ENCODE results near the gene EXPH5.

EXPH5 gene

DNA sequence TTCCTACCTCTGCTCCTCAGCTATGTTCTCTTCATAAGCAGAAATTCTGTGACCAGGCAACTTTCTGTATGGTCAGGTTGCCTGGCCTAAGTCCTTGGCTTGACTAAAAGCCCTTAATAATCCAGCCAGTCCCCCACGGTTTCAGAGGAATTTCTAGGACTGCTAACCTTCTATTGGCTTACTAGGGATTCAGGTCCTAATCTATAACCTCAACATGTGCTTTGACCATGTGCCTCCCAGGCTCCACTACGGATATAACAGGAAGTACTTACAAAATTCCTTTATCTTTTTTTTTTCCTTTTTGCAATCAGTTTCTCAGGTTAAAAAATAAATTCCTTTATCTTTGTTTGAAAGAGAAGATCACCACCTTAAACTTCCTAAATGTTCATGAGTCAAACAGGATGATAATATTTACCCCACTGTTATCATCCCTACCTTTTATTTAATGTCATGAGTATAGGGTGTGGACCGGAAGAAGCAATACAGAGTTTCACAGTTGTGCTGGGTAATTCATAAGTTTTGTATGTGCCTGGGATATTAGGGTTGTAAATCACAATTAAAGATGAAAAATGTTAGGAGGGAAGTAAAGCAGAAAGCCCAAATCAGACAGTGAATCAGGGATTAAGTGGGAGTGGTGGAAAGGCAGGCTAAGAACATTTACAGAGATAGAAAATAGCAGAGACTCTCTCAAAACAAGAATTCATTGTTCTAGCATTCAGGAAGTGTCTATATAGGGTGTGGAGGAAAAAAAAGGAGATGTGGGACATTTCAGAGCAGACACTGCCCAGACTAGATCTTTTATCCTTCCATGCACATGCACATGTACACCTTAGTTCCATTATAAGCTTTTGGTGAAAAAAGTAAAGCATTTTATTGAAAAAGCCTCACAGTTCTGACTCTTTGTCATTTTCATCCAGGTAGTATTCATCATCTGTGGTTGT, 84.6 kb downstream of the EXPH5 start:
- no peak for DNase-seq

GRCh38 chr11:108501396-108501795, 92.2 kb downstream of the EXPH5 start:
- DNase-seq, result no peak

GRCh38 chr11:108500721-108501120, 92.8 kb downstream of the EXPH5 start:
- no peak for DNase-seq

DNA sequence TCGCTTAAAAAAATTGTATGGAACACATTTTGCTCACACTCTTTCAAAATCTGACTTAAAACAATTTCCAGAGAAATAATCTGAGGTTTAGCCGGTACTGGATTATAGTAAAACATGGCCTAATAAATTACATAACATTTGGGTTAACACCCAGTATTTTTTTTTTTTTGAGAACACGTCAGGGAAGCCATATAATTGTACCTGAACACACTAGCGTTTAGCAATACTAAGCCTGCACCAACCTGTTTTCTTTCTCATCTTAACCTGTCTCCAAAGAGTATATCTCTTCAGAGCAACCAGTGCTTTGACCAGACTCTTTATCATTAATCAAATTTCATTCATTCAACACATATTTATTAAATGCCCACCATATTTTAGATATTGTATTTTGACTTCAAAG, 93.4 kb downstream of the EXPH5 start:
- no peak for DNase-seq

DNA sequence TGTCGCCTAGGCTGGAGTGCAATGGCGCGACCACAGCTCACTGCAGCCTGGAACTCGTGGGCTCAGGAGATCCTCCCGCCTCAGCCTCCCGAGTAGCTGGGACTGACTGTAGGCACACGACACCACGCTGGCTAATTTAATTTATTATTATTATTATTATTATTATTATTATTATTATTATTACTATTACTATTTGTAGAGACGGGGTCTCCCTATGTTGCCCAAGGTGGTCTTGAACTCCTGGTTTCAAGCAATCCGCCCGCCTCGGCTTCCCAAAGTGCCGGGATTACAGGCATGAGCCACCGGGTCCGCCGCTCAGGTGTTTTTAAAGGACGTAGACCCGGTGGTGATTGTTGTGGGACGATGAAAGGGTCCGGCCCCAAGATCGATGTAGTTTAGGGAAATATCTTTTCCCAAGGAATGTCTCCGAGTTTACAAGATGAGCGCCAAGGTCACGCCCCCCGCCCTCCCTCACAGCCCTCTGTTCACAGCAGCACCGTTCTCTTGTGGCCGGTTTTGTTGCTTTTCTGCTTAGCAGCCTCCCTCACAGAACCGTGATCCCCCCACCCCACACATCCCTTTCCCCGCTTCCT, 94.7 kb downstream of the EXPH5 start:
- DNase-seq, result peak; percentile 19

DNA sequence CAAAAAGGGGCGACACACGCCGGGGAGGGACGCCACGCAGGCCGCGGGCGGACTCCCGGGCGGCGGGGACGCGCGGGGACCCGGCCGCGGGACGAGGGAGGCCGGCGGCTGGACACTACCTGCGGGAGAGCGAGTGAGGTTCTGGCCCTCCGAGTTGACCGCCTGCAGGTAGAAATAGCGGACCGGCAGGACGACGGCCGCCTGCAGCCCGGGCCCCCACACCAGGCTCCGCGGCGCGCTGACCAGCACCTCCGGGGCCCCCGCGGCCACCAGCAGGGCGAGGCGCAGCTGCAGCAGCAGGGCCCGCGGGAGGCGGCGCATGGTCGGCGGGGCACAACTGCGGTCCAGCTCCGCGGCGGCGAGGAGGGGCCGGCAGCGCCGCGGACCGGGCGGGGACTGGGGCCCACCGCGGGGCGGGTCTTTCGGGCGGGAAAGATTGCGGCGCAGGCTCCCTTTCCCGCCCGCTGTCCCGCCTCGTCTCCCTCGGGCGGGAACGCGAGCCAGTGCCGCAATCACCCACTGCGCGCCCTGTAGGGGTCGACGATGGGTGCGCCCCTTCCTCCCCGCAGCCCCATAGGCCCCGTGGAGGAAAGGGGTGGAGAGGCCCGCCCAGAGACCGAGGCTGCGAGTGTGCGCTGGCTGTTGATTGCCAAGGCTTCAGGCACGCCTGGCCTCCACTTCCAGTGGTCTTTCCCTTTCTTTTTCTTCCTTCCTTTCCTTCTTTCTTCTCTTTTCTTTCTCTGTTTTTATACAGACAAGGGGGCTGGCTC, 95.3 kb downstream of the EXPH5 start, which contains the start of gene POGLUT3:
Gene POGLUT3 (minus strand): TSS at position 339 of the 770 bp plus-strand sequence. CDS start 18 bp downstream, at position 321.
- DNase-seq, result peak; percentile 87

DNA sequence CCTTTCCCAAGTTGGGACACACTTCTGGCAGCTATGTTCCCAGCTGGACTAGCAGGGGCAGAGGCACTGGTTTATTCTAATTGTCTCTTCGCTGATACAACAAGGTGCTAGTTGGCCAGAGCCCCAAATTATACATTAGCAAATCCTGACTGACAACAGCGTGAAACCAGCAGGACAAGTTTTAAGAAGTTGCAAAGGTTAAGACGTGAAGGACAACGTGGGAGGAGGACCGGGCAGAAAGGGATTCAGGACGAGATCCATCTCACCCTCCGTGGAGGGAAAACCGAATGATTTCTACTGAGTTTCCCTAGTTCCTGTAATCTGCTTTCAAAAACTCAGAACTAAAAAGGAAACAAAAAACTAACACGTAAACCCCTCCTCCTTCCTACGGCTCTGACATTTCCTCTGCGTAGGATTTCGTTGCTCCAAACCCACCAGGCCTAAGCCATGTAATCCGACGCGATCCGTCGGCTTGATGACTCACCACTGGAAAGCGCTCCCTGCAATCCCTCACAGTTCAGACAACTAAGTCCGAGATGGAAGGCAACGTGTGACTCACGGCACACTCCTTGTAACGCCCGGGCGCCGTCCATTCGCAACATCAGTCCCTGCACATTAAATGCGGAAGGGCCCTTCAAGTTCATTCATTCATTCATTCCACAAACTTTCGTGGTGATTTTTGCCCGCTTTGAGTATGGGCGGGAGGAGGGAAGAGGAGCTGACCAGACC, 96.1 kb downstream of the EXPH5 start:
- DNase-seq, result peak; percentile 93

GRCh38 chr11:108496643-108497256, 96.8 kb downstream of the EXPH5 start:
- no peak for DNase-seq

- DNase-seq, result no peak
Measured at GRCh38 chr11:108495326-108495725, 98.2 kb downstream of the EXPH5 start.

GRCh38 chr11:108494182-108494581, 99.4 kb downstream of the EXPH5 start:
- no peak for DNase-seq

- no peak for DNase-seq
Measured at GRCh38 chr11:108491936-108492335, 101.6 kb downstream of the EXPH5 start.

GRCh38 chr11:108486828-108487227, 106.7 kb downstream of the EXPH5 start:
- DNase-seq, result no peak

DNA sequence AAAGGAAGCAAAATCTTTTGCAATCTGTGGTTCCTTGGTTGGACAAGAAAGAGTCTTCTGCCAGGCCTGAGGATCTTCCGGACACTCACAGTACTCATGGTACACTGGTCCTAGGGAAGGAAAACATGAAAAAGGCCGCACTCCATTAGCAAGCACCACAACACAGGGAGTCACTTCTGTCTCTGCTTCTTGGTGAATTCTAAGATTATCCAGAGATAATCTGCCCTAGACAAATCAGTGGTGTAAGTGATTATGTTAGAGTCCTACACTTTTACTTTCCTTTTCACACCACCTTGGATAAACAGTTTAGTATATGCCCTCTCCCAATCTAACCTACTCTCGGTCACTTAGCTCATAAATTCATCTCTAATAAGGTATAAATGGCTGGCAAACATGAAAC, 107.2 kb downstream of the EXPH5 start:
- no peak for DNase-seq

DNA sequence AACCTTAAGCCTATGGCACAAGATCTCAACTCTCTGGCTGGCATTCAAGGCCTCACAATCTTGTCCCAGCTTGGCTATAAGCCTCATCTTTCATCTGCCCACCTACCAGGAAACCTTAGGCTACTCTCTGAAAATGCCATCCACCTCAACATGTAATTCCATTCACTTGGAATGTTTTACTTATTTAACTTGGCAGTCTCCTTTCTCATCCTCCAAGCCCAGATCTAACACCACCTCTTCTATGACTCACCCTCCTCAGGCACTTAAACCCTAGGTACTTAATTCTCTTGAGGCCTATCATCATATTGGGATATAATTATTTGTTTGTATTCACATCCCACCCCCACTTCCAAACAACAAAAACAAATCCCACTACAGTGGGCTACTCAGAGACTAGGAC, 110.4 kb downstream of the EXPH5 start:
- DNase-seq, result no peak

- no peak for DNase-seq
Measured at GRCh38 chr11:108474664-108475463, 118.7 kb downstream of the EXPH5 start.

DNA sequence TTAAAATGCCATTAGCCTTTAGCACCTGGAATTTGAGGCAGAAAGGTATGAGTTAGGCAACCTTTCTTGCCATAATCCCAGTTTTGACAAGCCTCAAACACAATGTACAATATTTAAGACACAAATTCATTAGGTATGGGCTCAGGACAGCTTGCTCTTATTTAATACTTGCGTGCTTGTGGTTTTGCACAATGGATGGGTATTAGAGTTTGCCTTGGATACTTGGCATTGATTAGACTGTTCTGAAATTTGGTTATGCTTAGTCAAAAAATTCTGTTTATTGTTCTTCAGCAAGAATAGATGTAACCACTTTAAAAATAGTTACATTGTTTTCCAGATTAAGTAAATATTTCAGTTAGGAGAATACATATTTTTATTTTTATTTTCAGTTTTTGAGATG, 120.9 kb downstream of the EXPH5 start:
- no peak for DNase-seq

DNA sequence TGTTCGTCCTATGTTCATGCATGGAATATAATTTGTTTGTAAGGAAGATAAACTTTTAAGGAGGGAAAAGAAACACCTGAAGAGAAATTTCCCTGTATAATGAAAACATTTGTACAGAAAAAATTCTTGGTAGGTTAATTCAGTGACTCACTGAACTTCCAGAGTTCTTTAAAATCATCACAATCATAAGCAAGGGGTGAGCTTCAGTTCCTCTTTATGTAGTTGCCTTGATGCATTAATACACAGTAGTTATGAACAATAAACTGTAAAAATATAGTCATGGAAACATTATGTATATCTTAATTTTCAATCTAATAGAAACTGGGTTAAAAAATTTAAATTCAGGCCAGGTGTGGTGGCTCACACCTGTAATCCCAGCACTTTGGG, 125.1 kb downstream of the EXPH5 start:
- DNase-seq, result no peak

GRCh38 chr11:108467091-108467823, 126.3 kb downstream of the EXPH5 start, which contains the start of gene C11orf65:
C11orf65 (minus strand) TSS chr11:108467529; CDS start chr11:108461559, 5,970 bp downstream.
- DNase-seq, result peak; percentile 98

DNA sequence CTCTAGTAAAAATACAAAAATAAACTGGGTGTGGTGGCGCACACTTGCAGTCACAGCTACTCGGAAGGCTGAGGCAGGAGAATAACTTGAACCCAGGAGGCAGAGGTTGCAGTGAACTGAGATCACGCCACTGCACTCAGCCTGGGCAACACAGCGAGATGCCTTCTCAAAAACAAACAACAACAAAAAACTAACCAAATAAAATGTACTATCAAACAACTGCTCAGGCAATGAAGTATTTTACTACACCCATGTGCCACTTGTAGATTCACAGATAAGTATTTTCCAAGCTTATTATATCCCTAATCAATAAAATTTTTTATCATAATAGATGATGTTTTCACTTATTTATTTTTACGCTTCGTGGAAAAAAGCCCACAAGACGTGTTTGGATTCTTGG, 127.2 kb downstream of the EXPH5 start:
- DNase-seq, result no peak

All from right hindlimb (tissue), 1 donor.